GM12865 (cell line): ENCODE results near the gene HBP1.

ENCODE experiments used
- DNase-seq: peaks from one replicate; pipeline ENCODE4 v3.0.0; 2010; ENCODE audit warnings: low read depth
- H3K4me3 ChIP-seq: 2 replicates; pipeline ENCODE4 v1.5.1; 2011; ENCODE audit warnings: mild to moderate bottlenecking, low read depth, low read length, control low read depth
- TF ChIP-seq, protein P1 (sequence below): IDR thresholded peaks from 2 replicates; pipeline ENCODE4 v1.5.1; 2011; ENCODE audit warnings: low read length, control low read depth, low read depth, inconsistent platforms; ENCODE audit not compliant: insufficient read depth; ENCODE audit errors: missing control alignments

HBP1 gene

DNA sequence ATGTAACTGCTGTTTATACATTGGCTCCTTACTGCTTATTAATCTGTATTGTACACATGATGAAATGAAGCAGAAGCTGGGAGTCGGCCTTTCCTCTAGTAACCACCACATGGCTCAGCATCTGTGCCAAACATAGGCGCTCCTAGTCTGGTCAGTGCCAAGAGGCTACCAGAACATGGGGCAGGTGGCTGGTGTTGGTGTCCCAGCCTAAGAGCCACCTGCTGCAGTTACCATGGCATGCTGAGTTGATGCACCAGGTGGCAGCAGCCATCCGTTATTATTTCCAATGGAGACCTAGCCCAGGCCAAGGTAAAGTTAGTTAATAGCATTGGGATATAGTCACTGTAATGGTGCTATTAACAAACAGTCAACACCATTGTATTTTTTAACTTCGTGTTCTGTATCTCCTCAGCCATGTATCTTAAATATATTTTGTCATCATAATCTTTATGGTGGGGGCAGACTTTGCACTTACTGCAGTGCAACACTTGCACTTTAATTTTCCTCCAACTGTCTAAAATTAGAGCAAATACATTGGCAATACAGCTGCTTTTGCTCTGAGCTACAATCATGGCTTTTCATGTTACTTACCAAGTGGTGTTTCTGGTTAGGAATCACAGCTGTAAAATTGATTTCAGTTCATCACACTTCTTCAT lies 33.1 kb downstream of the HBP1 start:
- H3K4me3 ChIP-seq, result no peak overlapping the region
- peak; percentile 51 for DNase-seq
- TF ChIP-seq, protein P1, sequence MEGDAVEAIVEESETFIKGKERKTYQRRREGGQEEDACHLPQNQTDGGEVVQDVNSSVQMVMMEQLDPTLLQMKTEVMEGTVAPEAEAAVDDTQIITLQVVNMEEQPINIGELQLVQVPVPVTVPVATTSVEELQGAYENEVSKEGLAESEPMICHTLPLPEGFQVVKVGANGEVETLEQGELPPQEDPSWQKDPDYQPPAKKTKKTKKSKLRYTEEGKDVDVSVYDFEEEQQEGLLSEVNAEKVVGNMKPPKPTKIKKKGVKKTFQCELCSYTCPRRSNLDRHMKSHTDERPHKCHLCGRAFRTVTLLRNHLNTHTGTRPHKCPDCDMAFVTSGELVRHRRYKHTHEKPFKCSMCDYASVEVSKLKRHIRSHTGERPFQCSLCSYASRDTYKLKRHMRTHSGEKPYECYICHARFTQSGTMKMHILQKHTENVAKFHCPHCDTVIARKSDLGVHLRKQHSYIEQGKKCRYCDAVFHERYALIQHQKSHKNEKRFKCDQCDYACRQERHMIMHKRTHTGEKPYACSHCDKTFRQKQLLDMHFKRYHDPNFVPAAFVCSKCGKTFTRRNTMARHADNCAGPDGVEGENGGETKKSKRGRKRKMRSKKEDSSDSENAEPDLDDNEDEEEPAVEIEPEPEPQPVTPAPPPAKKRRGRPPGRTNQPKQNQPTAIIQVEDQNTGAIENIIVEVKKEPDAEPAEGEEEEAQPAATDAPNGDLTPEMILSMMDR, result peak; percentile 51

DNA sequence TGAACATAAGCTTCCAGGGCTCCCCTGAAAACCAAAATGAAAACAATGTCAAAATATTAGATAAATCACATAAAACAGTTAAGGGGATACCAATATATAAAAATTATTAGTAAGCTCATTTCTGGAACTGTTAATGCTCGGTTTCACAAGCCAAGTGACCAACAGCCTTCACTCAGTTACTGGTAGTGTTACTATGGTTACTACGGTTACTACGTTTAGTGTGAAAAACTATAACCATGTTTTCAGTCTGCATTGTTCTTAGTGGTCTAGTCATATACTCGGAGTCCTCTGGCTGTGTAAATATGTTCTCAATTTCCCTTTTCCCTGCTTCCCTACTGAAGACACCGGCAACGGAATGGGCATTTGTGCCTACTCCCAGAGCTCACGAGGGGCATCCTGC lies 34.8 kb downstream of the HBP1 start:
- TF ChIP-seq, protein P1, result no peak
- H3K4me3 ChIP-seq, result no peak overlapping the region
- DNase-seq, result no peak

DNA sequence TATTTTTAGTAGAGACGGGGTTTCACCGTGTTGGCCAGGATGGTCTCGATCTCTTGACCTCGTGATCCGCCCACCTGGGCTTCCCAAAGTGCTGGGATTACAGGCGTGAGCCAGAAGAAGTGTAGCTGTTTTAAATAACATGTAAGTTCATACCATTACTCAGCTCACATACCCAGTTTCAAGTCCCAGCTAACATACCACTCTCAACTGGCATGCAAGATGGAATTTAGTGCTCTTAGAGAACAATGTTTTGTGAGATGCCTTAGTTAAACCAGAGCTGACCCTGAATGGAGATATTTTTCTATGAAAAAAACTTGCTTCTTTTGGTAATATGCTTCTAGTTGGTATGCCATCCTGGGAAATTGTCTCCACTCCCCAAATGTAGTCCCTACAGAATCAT lies 37.3 kb downstream of the HBP1 start:
- no peak for DNase-seq
- TF ChIP-seq, protein P1, result no peak
- H3K4me3 ChIP-seq, result no peak overlapping the region

DNA sequence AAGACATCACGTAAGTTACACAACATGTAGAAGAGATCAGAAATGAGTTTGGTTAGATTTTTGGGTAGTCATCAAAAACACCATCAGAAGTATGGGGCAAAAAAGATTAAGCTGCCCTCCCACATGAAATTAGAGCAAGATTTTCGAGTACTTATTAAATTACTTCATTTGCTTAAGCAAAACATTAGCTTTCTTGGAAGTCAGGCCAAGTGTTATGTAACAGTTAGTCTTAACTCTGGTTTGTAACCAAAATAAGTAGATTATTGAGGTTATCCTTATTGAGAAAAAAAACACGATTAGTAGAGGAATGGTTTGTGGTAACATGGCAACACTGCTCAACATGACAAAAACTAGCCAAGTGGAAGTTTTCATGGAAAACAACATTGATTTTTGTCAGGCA lies 37.9 kb downstream of the HBP1 start:
- TF ChIP-seq, protein P1, result no peak
- no peak for DNase-seq
- no peak overlapping the region for H3K4me3 ChIP-seq

DNA sequence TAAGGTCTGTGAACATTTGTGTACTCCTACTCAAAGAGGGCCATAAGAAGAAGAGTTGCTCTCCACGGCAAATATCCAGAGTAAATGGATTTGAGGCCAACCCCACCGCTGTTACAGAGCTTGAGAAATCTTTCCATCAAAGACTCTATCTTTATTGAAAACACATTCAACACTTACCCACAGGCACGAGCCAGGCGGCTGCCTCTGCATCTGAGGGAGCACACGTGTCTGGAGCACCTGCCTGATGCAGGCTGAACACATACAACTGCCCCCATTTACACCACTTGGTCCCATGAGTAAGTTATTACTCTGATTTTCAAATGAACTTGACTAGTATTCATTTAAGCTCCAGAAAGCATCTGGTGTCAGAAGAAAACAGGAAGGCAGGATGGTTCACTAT lies 38.7 kb downstream of the HBP1 start:
- DNase-seq, result no peak
- no peak overlapping the region for H3K4me3 ChIP-seq
- TF ChIP-seq, protein P1, result no peak

DNA sequence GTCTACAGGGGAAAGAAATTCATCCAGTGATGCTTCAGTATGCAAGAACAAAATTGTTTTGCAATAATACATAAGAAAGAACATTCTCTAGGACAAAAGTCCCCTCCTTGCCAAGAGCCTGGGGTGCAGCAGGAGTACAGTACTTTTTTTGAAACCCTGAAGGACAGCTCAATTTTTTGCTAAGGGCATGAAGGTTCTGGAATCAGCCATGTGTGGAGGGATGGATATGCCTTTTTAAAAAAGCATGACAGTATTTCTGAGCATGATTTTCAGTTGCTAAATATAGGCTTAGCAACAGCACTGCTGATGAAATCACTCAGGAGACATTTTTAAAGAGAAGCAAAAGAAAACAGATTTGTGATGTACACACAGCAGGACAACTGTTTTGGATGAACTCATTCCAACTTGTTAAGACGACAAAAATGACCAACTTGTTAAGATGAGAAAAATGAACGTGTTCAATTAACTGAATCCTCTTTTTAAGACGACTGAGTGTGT lies 39.3 kb downstream of the HBP1 start:
- TF ChIP-seq, protein P1, result no peak
- no peak for DNase-seq
- no peak overlapping the region for H3K4me3 ChIP-seq

DNA sequence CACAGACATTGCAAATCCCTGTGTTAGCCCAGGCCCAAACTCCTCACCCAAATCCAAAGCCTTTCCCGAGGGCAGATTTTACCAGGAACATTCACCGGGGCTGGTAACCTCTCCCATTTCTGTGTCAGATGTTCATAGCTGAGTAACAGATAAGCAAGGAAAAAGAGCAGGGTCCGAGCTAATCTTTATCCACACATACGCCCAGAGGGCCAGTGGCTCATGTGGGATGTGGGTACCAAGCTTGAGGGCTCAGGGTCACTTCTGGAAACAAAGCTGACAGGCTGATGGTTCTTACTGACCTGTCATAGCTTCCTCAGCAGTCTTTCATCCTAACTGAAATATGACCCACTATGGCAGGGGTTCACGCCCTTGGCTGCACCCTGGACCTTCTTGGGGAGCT lies 39.8 kb downstream of the HBP1 start:
- no peak for DNase-seq
- TF ChIP-seq, protein P1, result no peak
- H3K4me3 ChIP-seq, result no peak overlapping the region
